ENCODE results near the gene SLIT3. TPM values are rescaled to one million over a fixed set of nuclear protein-coding genes. Genes with fewer than 3 reads are reported as not detected.

The SLIT3 gene
- total RNA-seq, 1 experiment from 2014 or later, result 0.10 TPM

DNA sequence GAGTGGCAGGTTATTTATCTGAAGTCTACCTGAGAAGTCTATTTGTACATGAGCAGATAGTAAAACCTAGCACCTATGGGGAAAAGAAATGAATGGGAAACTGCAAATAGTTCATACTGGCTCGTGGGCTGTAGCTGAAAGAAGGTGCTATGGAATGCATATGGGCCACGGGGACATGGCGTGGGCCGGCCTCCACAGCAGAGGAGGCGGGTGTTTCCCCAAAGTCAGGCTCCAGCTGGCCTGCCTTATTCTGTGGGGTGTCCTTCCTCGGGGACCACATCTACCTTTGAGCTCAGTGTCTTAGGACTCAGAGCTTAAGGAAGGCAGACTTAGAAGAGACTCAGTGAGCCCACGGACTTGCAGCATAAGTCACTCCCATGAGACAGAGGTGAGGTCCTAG, 371.3 kb downstream of the SLIT3 start:
- H3K79me2 ChIP-seq (ENCODE audit: insufficient read depth, low read length), result no peaks in the 10 kb centered on the region
- H3K4me3 ChIP-seq (replicated peaks in 1 of 2; ENCODE audit: low read depth in 1 of 2, low read length in 2 of 2), result no peak overlapping the region
- no peaks in the 10 kb centered on the region for H4K20me1 ChIP-seq (ENCODE audit: insufficient read depth)
- peaks cover 86% of the 10 kb centered on the region for H3K27me3 ChIP-seq (ENCODE audit: insufficient read depth, low read length)
- H3K9me3 ChIP-seq (ENCODE audit: control insufficient read depth in 1 of 2, insufficient read depth in 1 of 2, low read depth in 1 of 2, low read length in 2 of 2), result no peaks in the 10 kb centered on the region
- no peak overlapping the region for H3K27ac ChIP-seq (ENCODE audit: low read depth, low read length)
- no TSS peak for BruUV-seq (replicated peaks)
- no peak overlapping the region for H2AFZ ChIP-seq (ENCODE audit: low read depth, low read length, poor library complexity, severe bottlenecking)
- intact Hi-C loops (cut with micrococcal nuclease), result no loop called here
- POLR2A ChIA-PET, result no interaction called here
- H3K9me2 ChIP-seq (ENCODE audit: insufficient read depth), result no peaks in the 10 kb centered on the region
- H3K9ac ChIP-seq (ENCODE audit: low read length), result no peak overlapping the region
- ATAC-seq (no peak), DNase-seq (ENCODE audit: low read depth, low spot score) (no peak)
- no peaks in the 10 kb centered on the region for H3K36me3 ChIP-seq (ENCODE audit: control insufficient read depth in 1 of 2, insufficient read depth in 2 of 2, low read length in 2 of 2)
- TF ChIP-seq POLR2AphosphoS5 (IDR thresholded peaks at IDR 0.05; ENCODE audit: low read depth, low read length), result no peak
- no peak for TF ChIP-seq RAD21 (IDR thresholded peaks at IDR 0.05; ENCODE audit: low read depth)
- no peak for TF ChIP-seq ZFX (IDR thresholded peaks at IDR 0.05)
- TF ChIP-seq, protein P1, sequence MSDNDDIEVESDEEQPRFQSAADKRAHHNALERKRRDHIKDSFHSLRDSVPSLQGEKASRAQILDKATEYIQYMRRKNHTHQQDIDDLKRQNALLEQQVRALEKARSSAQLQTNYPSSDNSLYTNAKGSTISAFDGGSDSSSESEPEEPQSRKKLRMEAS (IDR thresholded peaks at IDR 0.05), result no peak
- TF ChIP-seq, protein P2, sequence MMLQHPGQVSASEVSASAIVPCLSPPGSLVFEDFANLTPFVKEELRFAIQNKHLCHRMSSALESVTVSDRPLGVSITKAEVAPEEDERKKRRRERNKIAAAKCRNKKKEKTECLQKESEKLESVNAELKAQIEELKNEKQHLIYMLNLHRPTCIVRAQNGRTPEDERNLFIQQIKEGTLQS (IDR thresholded peaks at IDR 0.05), result no peak
- TF ChIP-seq ELF1 (IDR thresholded peaks at IDR 0.05; ENCODE audit: borderline replicate concordance, low read depth), result no peak
- no peak for TF ChIP-seq SIN3A (IDR thresholded peaks at IDR 0.05; ENCODE audit: low read depth)
- TF ChIP-seq, protein P3, sequence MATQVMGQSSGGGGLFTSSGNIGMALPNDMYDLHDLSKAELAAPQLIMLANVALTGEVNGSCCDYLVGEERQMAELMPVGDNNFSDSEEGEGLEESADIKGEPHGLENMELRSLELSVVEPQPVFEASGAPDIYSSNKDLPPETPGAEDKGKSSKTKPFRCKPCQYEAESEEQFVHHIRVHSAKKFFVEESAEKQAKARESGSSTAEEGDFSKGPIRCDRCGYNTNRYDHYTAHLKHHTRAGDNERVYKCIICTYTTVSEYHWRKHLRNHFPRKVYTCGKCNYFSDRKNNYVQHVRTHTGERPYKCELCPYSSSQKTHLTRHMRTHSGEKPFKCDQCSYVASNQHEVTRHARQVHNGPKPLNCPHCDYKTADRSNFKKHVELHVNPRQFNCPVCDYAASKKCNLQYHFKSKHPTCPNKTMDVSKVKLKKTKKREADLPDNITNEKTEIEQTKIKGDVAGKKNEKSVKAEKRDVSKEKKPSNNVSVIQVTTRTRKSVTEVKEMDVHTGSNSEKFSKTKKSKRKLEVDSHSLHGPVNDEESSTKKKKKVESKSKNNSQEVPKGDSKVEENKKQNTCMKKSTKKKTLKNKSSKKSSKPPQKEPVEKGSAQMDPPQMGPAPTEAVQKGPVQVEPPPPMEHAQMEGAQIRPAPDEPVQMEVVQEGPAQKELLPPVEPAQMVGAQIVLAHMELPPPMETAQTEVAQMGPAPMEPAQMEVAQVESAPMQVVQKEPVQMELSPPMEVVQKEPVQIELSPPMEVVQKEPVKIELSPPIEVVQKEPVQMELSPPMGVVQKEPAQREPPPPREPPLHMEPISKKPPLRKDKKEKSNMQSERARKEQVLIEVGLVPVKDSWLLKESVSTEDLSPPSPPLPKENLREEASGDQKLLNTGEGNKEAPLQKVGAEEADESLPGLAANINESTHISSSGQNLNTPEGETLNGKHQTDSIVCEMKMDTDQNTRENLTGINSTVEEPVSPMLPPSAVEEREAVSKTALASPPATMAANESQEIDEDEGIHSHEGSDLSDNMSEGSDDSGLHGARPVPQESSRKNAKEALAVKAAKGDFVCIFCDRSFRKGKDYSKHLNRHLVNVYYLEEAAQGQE (IDR thresholded peaks at IDR 0.05; ENCODE audit: low read depth), result no peak
- no peak for TF ChIP-seq YY1 (IDR thresholded peaks at IDR 0.05; ENCODE audit: extremely low read depth, insufficient replicate concordance, low read depth, low read length)
- no peak for TF ChIP-seq EZH2 (IDR thresholded peaks at IDR 0.05)
- TF ChIP-seq SRF (IDR thresholded peaks at IDR 0.05; ENCODE audit: low read depth), result no peak
- TF ChIP-seq JUND (IDR thresholded peaks at IDR 0.05), result no peak
- no peak for TF ChIP-seq EGR1 (IDR thresholded peaks at IDR 0.05; ENCODE audit: low read depth)
- no peaks in the 10 kb centered on the region for H3K4me1 ChIP-seq (ENCODE audit: control insufficient read depth in 1 of 2, insufficient read depth in 2 of 2, low read length in 2 of 2)
- RAD21 ChIA-PET (ENCODE audit: low non-redundant PET in 1 of 2, low total read pairs in 2 of 2, uncharacterized antibody in 2 of 2, unreplicated experiment in 2 of 2), result no interaction called here
- CTCF ChIA-PET, result no interaction called here
- H3K4me2 ChIP-seq (ENCODE audit: low read length), result no peak overlapping the region

Measured in HCT116 (cell line).